Loucy (cell line): ENCODE results near the gene PCED1B.

ENCODE experiments used
- H2AFZ ChIP-seq: fragments of 200-600 bp; sonication (generic); 2 replicates; pipeline ENCODE4 v1.6.0; 2016; ENCODE audit warnings: antibody characterized with exemption, mild to moderate bottlenecking, low read length, moderate library complexity
- H3F3A ChIP-seq: fragments of 200-600 bp; 2 replicates; pipeline ENCODE4 v1.6.0; 2016; ENCODE audit warnings: antibody characterized with exemption, low read depth, mild to moderate bottlenecking
- H3K27me3 ChIP-seq: fragments of 200-600 bp; sonication (generic); 2 replicates; pipeline ENCODE4 v1.6.1; 2014; ENCODE audit warnings: low read length, mild to moderate bottlenecking; ENCODE audit not compliant: insufficient read depth, poor library complexity, severe bottlenecking
- H3K36me3 ChIP-seq: fragments of 200-600 bp; sonication (generic); 2 replicates; pipeline ENCODE4 v1.6.1; 2016; ENCODE audit warnings: low read length; ENCODE audit not compliant: insufficient read depth
- H3K4me1 ChIP-seq: fragments of 200-600 bp; sonication (generic); 2 replicates; pipeline ENCODE4 v1.5.1; 2014; ENCODE audit warnings: low read length, mild to moderate bottlenecking; ENCODE audit not compliant: insufficient read depth, poor library complexity, severe bottlenecking
- H3K4me2 ChIP-seq: fragments of 200-600 bp; sonication (generic); 2 replicates; pipeline ENCODE4 v1.6.0; 2014; ENCODE audit warnings: antibody characterized with exemption, low read length, low read depth, mild to moderate bottlenecking; ENCODE audit not compliant: poor library complexity, severe bottlenecking
- H3K4me3 ChIP-seq: fragments of 200-600 bp; sonication (generic); 2 replicates; pipeline ENCODE4 v1.5.1; 2014; ENCODE audit warnings: low read length, mild to moderate bottlenecking, mixed read lengths; ENCODE audit not compliant: poor library complexity, severe bottlenecking
- H3K79me2 ChIP-seq: fragments of 200-600 bp; sonication (generic); 2 replicates; pipeline ENCODE4 v1.6.1; 2014; ENCODE audit warnings: low read length; ENCODE audit not compliant: insufficient read depth
- H3K9ac ChIP-seq: fragments of 200-600 bp; sonication (generic); 2 replicates; pipeline ENCODE4 v1.6.0; 2014; ENCODE audit warnings: mild to moderate bottlenecking, low read depth, low read length, moderate library complexity; ENCODE audit not compliant: poor library complexity, severe bottlenecking
- H3K9me2 ChIP-seq: fragments of 200-600 bp; sonication (generic); replicated peaks from 2 replicates; pipeline ENCODE4 v1.6.1; 2016; ENCODE audit warnings: low read depth, low read length, mixed read lengths
- H3K9me3 ChIP-seq: fragments of 200-600 bp; sonication (generic); 2 replicates; pipeline ENCODE4 v1.6.1; 2014; ENCODE audit warnings: mild to moderate bottlenecking, antibody characterized with exemption, low read length, low read depth; ENCODE audit not compliant: insufficient read depth
- H4K20me1 ChIP-seq: fragments of 200-600 bp; sonication (generic); 2 replicates; pipeline ENCODE4 v1.6.0; 2014; ENCODE audit warnings: antibody characterized with exemption, low read length, mild to moderate bottlenecking; ENCODE audit not compliant: insufficient read depth, poor library complexity, severe bottlenecking
- CTCF ChIP-seq: fragments of 200-600 bp; sonication (generic); conservative IDR thresholded peaks from 2 replicates; pipeline ENCODE4 v1.5.1; 2014; ENCODE audit warnings: mild to moderate bottlenecking, antibody characterized with exemption, low read length
- EZH2phosphoT487 ChIP-seq: fragments of 200-600 bp; IDR thresholded peaks from 2 replicates; pipeline ENCODE4 v1.6.1; 2018; ENCODE audit warnings: antibody characterized with exemption, mild to moderate bottlenecking, moderate library complexity, borderline replicate concordance

PCED1B gene

GRCh38 chr12:47121146-47121545 lies 41.7 kb downstream of the PCED1B start:
- H3K9me2 ChIP-seq = no peaks in the 10 kb centered on the region
- no peaks in the 10 kb centered on the region for H3K27me3 ChIP-seq
- H3K4me1 ChIP-seq = peaks cover 6% of the 10 kb centered on the region
- TF ChIP-seq CTCF (no peak), EZH2phosphoT487 (no peak)
- no peaks in the 10 kb centered on the region for H4K20me1 ChIP-seq
- H3F3A ChIP-seq = no peaks in the 10 kb centered on the region
- H3K9me3 ChIP-seq = no peaks in the 10 kb centered on the region
- no peaks in the 10 kb centered on the region for H3K79me2 ChIP-seq
- H3K4me3 ChIP-seq = no peak overlapping the region
- no peaks in the 10 kb centered on the region for H3K36me3 ChIP-seq
- H2AFZ ChIP-seq = no peak overlapping the region
- H3K9ac ChIP-seq = no peak overlapping the region
- H3K4me2 ChIP-seq = no peak overlapping the region

- Histone ChIP-seq H4K20me1 (no peaks in the 10 kb centered on the region), H3K4me3 (no peak overlapping the region), H3K79me2 (no peaks in the 10 kb centered on the region), H3K4me1 (peaks cover 6% of the 10 kb centered on the region), H3K9ac (no peak overlapping the region), H3K4me2 (no peak overlapping the region), H3K27me3 (no peaks in the 10 kb centered on the region), H2AFZ (no peak overlapping the region), H3F3A (no peaks in the 10 kb centered on the region), H3K9me3 (no peaks in the 10 kb centered on the region), H3K36me3 (no peaks in the 10 kb centered on the region), H3K9me2 (no peaks in the 10 kb centered on the region)
- TF ChIP-seq EZH2phosphoT487 (no peak), CTCF (no peak)
Observed at GRCh38 chr12:47122602-47123001, 43.2 kb downstream of the PCED1B start.

- Histone ChIP-seq H3K27me3 (no peaks in the 10 kb centered on the region), H3K4me1 (peaks cover 6% of the 10 kb centered on the region), H4K20me1 (no peaks in the 10 kb centered on the region), H3K9me2 (no peaks in the 10 kb centered on the region), H3K9me3 (no peaks in the 10 kb centered on the region), H3K79me2 (no peaks in the 10 kb centered on the region), H2AFZ (no peak overlapping the region), H3K4me3 (no peak overlapping the region), H3F3A (no peaks in the 10 kb centered on the region), H3K36me3 (no peaks in the 10 kb centered on the region), H3K4me2 (no peak overlapping the region), H3K9ac (no peak overlapping the region)
- TF ChIP-seq CTCF = no peak
- no peak for TF ChIP-seq EZH2phosphoT487
Observed at GRCh38 chr12:47123730-47124129, 44.3 kb downstream of the PCED1B start.
